Activated CD4-positive, alpha-beta memory T cell treated with anti-CD3 and anti-CD28 coated beads, Interleukin-2, amount 10 ng/mL, durations not matched to agents 7 days and 5 days (primary cell): ENCODE results near the gene THBS3. TPM values are rescaled to one million over a fixed set of nuclear protein-coding genes. Genes with fewer than 3 reads are reported as not detected.

ENCODE experiments used
- total RNA-seq, 2 experiments: library from RNA; stranded (reverse); gene quantifications; one replicate each; pipeline ENCODE4 v1.2.3, GENCODE V29; 2021

The THBS3 gene
- total RNA-seq, 2 experiments from 2014 or later, result 30.7 to 32.3 TPM

Other genes with a start within 250 kb of the THBS3 start
- gene PYGO2, start 246.1 kb downstream of the THBS3 start, total RNA-seq, result 10 to 100 TPM; 48.7 to 49.7 TPM
- gene SHC1, start 237.2 kb downstream of the THBS3 start, total RNA-seq, result 10 to 100 TPM; 80.7 to 80.8 TPM
- gene CKS1B, start 233.2 kb downstream of the THBS3 start, total RNA-seq, result 100 to 1,000 TPM; 151 to 162 TPM
- 10 to 100 TPM; 34.7 to 35.1 TPM for gene FLAD1, start 224.6 kb downstream of the THBS3 start, total RNA-seq
- 1 to 10 TPM in 1 of 2 experiments, under 1 TPM in 1; 0.35 to 1.2 TPM for gene LENEP, start 214.3 kb downstream of the THBS3 start, total RNA-seq
- gene ZBTB7B, start 205.1 kb downstream of the THBS3 start, total RNA-seq, result 100 to 1,000 TPM; 151 to 152 TPM
- under 1 TPM; 0.18 to 0.40 TPM for gene DCST2, start 174.1 kb downstream of the THBS3 start, total RNA-seq
- not detected for gene DCST1, start 174.1 kb downstream of the THBS3 start, total RNA-seq
- gene ADAM15, start 156.6 kb downstream of the THBS3 start, total RNA-seq, result 10 to 100 TPM; 73.9 to 76.4 TPM
- 1 to 10 TPM; 6.6 to 8.5 TPM for gene EFNA4, start 144.2 kb downstream of the THBS3 start, total RNA-seq
- gene EFNA3, start 129.1 kb downstream of the THBS3 start, total RNA-seq, result 1 to 10 TPM; 3.9 to 4.9 TPM
- gene EFNA1, start 80.0 kb downstream of the THBS3 start, total RNA-seq, result not detected
- gene SLC50A1, start 72.0 kb downstream of the THBS3 start, total RNA-seq, result 10 to 100 TPM; 50.4 to 52.6 TPM
- 10 to 100 TPM; 80.2 to 80.6 TPM for gene DPM3, start 67.4 kb downstream of the THBS3 start, total RNA-seq
- gene KRTCAP2, start 34.6 kb downstream of the THBS3 start, total RNA-seq, result 100 to 1,000 TPM; 203 to 224 TPM
- gene TRIM46, start 34.0 kb downstream of the THBS3 start, total RNA-seq, result 10 to 100 TPM; 17.8 to 18.3 TPM
- 10 to 100 TPM; 41.2 to 43.1 TPM for gene MTX1, start 798 bp upstream of the THBS3 start, total RNA-seq
- 10 to 100 TPM; 26.3 to 27.3 TPM for gene ENTREP3, start 47.6 kb upstream of the THBS3 start, total RNA-seq
- gene SCAMP3, start 54.5 kb upstream of the THBS3 start, total RNA-seq, result 10 to 100 TPM; 87.5 to 91.9 TPM
- gene CLK2, start 65.6 kb upstream of the THBS3 start, total RNA-seq, result 10 to 100 TPM; 78.0 to 82.0 TPM
- 1 to 10 TPM; 3.7 to 4.9 TPM for gene HCN3, start 69.6 kb upstream of the THBS3 start, total RNA-seq
- gene PKLR, start 93.5 kb upstream of the THBS3 start, total RNA-seq, result not detected
- 100 to 1,000 TPM; 350 to 352 TPM for gene FDPS, start 101.0 kb upstream of the THBS3 start, total RNA-seq
- 10 to 100 TPM; 24.6 to 26.2 TPM for gene RUSC1, start 113.0 kb upstream of the THBS3 start, total RNA-seq